HepG2 (cell line): ENCODE results near the gene MAN1A1. TPM values are rescaled to one million over a fixed set of nuclear protein-coding genes. Genes with fewer than 3 reads are reported as not detected.

ENCODE experiments used
- BCLAF1 ChIP-seq: fragments of 450-650 bp; IDR thresholded peaks from 2 replicates; pipeline ENCODE4 v1.6.1; 2017; ENCODE audit warnings: mild to moderate bottlenecking
- CEBPB ChIP-seq: IDR thresholded peaks from 2 replicates; pipeline ENCODE4 v1.6.1; 2011; ENCODE audit warnings: low read depth, low read length, improper control_type of control experiment, borderline replicate concordance
- FOXK2 ChIP-seq: fragments of 450-650 bp; IDR thresholded peaks from 2 replicates; pipeline ENCODE4 v1.6.1; 2016
- GPN1 ChIP-seq: sonication (generic); formaldehyde crosslinking; IDR thresholded peaks from 2 replicates; pipeline ENCODE4 v1.5.1; 2020; ENCODE audit warnings: missing genetic modification reagents, borderline replicate concordance
- HNRNPH1 ChIP-seq: fragments of 200-400 bp; formaldehyde crosslinking; optimal IDR thresholded peaks from 2 replicates; pipeline ENCODE3; 2017; ENCODE audit warnings: mild to moderate bottlenecking, low read depth, low read length
- HOXA3 ChIP-seq: sonication (generic); formaldehyde crosslinking; IDR thresholded peaks from 2 replicates; pipeline ENCODE4 v1.5.0; 2020; ENCODE audit warnings: missing genetic modification reagents
- MAFG ChIP-seq: sonication (generic); formaldehyde crosslinking; IDR thresholded peaks from 2 replicates; pipeline ENCODE4 v1.5.1; 2020; ENCODE audit warnings: mild to moderate bottlenecking, missing genetic modification reagents
- NRL ChIP-seq: sonication (generic); formaldehyde crosslinking; IDR thresholded peaks from 2 replicates; pipeline ENCODE4 v1.5.0; 2020; ENCODE audit warnings: missing genetic modification reagents, mild to moderate bottlenecking, moderate library complexity, borderline replicate concordance
- RXRB ChIP-seq: IDR thresholded peaks from 2 replicates; pipeline ENCODE4 v1.6.1; 2016; ENCODE audit warnings: borderline replicate concordance, missing genetic modification reagents, missing compliant biosample characterization
- TFE3 ChIP-seq: IDR thresholded peaks from 2 replicates; pipeline ENCODE4 v1.6.1; 2016
- USF2 ChIP-seq, 2 experiments: sonication (generic) in 1 of 2; formaldehyde crosslinking in 1 of 2; IDR thresholded peaks; 2 replicates each; pipeline versions ENCODE4 v1.5.1 to v1.6.1; 2011 to 2020; ENCODE audit warnings: borderline replicate concordance in 1 of 2, low read depth in 1 of 2, low read length in 1 of 2, mild to moderate bottlenecking in 1 of 2, missing genetic modification reagents in 1 of 2, moderate library complexity in 1 of 2
- ZNF274 ChIP-seq: sonication (generic); formaldehyde crosslinking; IDR thresholded peaks from 2 replicates; pipeline ENCODE4 v1.5.1; 2020; ENCODE audit warnings: mild to moderate bottlenecking, missing genetic modification reagents
- ZNF3 ChIP-seq: IDR thresholded peaks from 2 replicates; pipeline ENCODE4 v1.7.0; 2017; ENCODE audit warnings: inconsistent platforms
- ZNF30 ChIP-seq: sonication (generic); formaldehyde crosslinking; IDR thresholded peaks from 2 replicates; pipeline ENCODE4 v1.5.0; 2020; ENCODE audit warnings: mild to moderate bottlenecking, missing genetic modification reagents
- ZNF562 ChIP-seq: sonication (generic); formaldehyde crosslinking; IDR thresholded peaks from 2 replicates; pipeline ENCODE4 v1.8.0; 2022; ENCODE audit warnings: missing genetic modification reagents, borderline replicate concordance
- polyA plus RNA-seq, 8 experiments: library from polyadenylated mRNA; depleted of rRNA in 3 of 8; stranded (reverse) in 7 of 8; unstranded in 1 of 8; fragments of >200 nt; fragmentation: Illumina TruSeq in 4 of 8; extraction: Trizol in 4 of 8; gene quantifications; 2 replicates each; pipeline versions ENCODE4 v1.2.1 to v1.2.3, GENCODE V29; 2011 to 2016; ENCODE audit warnings: low read depth in 4 of 8, missing spikeins in 1 of 8, mixed read lengths in 1 of 8; ENCODE audit not compliant: insufficient read depth in 1 of 8
- total RNA-seq, 5 experiments: library from RNA; depleted of rRNA; stranded (reverse); fragments of >200 nt; fragmentation: Illumina TruSeq; extraction: Trizol; gene quantifications; 2 replicates each; pipeline ENCODE4 v1.2.3, GENCODE V29; 2016; ENCODE audit warnings: low read depth in 1 of 5
- TF ChIP-seq, protein P1 (sequence below): sonication (generic); formaldehyde crosslinking; IDR thresholded peaks from 2 replicates; pipeline ENCODE4 v1.4.0; 2020; ENCODE audit warnings: missing genetic modification reagents

The MAN1A1 gene
- total and polyA plus RNA-seq, 2 of the 13 experiments (the other 11 are each of a cell fraction or from before 2014, with no cell fraction given) = 156 to 236 TPM

DNA sequence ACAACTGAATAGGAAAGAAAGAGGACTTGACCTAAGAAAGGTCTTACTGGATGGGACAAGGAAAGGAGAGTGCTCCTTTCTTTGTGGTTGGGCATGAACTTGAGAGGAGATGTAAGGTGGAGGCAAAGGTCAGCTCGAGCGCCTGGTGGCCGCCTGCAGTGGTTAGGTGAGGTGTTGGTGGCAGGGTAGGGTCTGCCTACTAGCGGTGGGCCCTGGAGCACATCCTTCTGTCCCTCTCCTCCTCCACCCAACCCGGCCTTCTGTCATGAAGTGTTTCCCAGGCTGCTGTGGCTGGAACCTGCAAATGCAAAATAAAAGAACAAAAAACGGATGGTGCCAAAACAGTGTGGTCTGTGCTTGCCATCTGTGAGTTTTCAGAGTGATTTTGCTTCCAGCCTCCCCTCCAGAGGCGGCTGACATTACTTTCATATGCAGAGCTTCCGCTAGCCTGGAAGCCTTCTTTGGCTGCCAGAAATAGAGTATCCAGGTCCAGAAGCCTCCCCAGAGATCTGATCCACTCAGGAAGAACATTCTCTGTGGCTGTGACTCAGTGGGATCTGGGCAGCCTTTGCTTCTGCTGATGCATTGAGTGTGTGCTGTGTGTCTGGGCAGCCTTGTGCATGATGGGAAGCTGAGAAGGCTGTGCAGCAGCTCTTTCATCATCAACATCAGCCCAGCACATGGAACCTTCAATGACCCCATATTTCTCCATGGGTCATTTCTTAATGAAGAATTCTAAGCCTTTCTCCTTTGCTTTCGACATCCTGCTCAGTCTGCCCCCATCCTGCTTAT, 191.3 kb downstream of the MAN1A1 start (continued):
- no peak for TF ChIP-seq MAFG (CRISPR knock-in tag)
- TF ChIP-seq, protein P1, sequence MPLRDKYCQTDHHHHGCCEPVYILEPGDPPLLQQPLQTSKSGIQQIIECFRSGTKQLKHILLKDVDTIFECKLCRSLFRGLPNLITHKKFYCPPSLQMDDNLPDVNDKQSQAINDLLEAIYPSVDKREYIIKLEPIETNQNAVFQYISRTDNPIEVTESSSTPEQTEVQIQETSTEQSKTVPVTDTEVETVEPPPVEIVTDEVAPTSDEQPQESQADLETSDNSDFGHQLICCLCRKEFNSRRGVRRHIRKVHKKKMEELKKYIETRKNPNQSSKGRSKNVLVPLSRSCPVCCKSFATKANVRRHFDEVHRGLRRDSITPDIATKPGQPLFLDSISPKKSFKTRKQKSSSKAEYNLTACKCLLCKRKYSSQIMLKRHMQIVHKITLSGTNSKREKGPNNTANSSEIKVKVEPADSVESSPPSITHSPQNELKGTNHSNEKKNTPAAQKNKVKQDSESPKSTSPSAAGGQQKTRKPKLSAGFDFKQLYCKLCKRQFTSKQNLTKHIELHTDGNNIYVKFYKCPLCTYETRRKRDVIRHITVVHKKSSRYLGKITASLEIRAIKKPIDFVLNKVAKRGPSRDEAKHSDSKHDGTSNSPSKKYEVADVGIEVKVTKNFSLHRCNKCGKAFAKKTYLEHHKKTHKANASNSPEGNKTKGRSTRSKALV = no peak
- no peak for TF ChIP-seq HNRNPH1
- no peak for TF ChIP-seq USF2 (IDR thresholded peaks at IDR 0.05; ENCODE audit: low read depth, low read length)
- TF ChIP-seq USF2 (CRISPR knock-in tag; IDR thresholded peaks at IDR 0.05; ENCODE audit: borderline replicate concordance) = no peak
- no peak for TF ChIP-seq HOXA3
- peak; percentile 45; the same call in 1 of the 2 replicates for TF ChIP-seq RXRB
- no peak for TF ChIP-seq BCLAF1
- no peak for TF ChIP-seq ZNF3
- no peak for TF ChIP-seq GPN1 (CRISPR knock-in tag)
- TF ChIP-seq TFE3 = no peak
- no peak for TF ChIP-seq ZNF30 (CRISPR knock-in tag)
- no peak for TF ChIP-seq FOXK2
- peak; percentile 32; the same call in 1 of the 2 replicates for TF ChIP-seq CEBPB
- no peak for TF ChIP-seq ZNF562 (CRISPR knock-in tag)
- TF ChIP-seq ZNF274 (CRISPR knock-in tag) = peak; percentile 52; the same call in 1 of the 2 replicates
- no peak for TF ChIP-seq NRL (CRISPR knock-in tag)
